Aorta (tissue), 5 donors: Measurements from ENCODE around the gene CST6. TPM values are rescaled to one million over a fixed set of nuclear protein-coding genes. Genes with fewer than 3 reads are reported as not detected.

Experiments used
- ATAC-seq: fragments of 200-7000 bp; cut with Tn5 transposase; one replicate; pipeline ENCODE4 v1.9.1; 2022; ENCODE audit warnings: moderate library complexity; ENCODE audit not compliant: low FRiP score
- DNase-seq, 2 donors: peaks; one replicate each; pipeline ENCODE4 v3.0.0-alpha.2; 2020
- H3K27ac ChIP-seq, 2 donors: one replicate each; pipeline ENCODE4 v1.5.1; 2013; ENCODE audit warnings: low read length in 2 of 2, mild to moderate bottlenecking in 2 of 2, moderate library complexity in 2 of 2, control low read depth in 1 of 2, inconsistent platforms in 1 of 2, low read depth in 1 of 2
- H3K27me3 ChIP-seq, 2 donors: one replicate each; pipeline ENCODE4 v1.6.1; 2013; ENCODE audit warnings: control low read depth in 1 of 2, low read length in 1 of 2, mild to moderate bottlenecking in 1 of 2, moderate library complexity in 1 of 2; ENCODE audit not compliant: insufficient read depth in 2 of 2, control insufficient read depth in 1 of 2
- H3K36me3 ChIP-seq, 2 donors: one replicate each; pipeline ENCODE4 v1.6.1; 2013; ENCODE audit warnings: control low read depth in 1 of 2, low read length in 1 of 2, mild to moderate bottlenecking in 1 of 2; ENCODE audit not compliant: insufficient read depth in 2 of 2, control insufficient read depth in 1 of 2
- H3K4me1 ChIP-seq, 2 donors: one replicate each; pipeline ENCODE4 v1.6.1; 2013; ENCODE audit warnings: low read length in 2 of 2, control low read depth in 1 of 2, mild to moderate bottlenecking in 1 of 2, moderate library complexity in 1 of 2; ENCODE audit not compliant: insufficient read depth in 2 of 2, control insufficient read depth in 1 of 2
- H3K4me3 ChIP-seq, 2 donors: one replicate each; pipeline ENCODE4 v1.5.1; 2013; ENCODE audit warnings: low read length in 2 of 2, control low read depth in 1 of 2, mild to moderate bottlenecking in 1 of 2
- H3K9me3 ChIP-seq: one replicate; pipeline ENCODE4 v1.6.1; 2013; ENCODE audit warnings: mild to moderate bottlenecking, low read length; ENCODE audit not compliant: control insufficient read depth
- WGBS, 2 donors: extraction: QIAGEN DNeasy Blood & Tissue Kit; methylation state at CpG; one replicate each; pipeline ENCODE4 v1.1.7; 2013; 5-methylcytosine and 5-hydroxymethylcytosine counted together
- intact Hi-C, 2 donors: fragments of 100-400 bp; cut with DNase I; formaldehyde crosslinking; loops; one replicate each; pipeline versions ENCODE4 v1.14.2 to v1.15.0; 2022
- polyA plus RNA-seq, 2 donors: library from polyadenylated mRNA; stranded (reverse); fragments of 200-250 nt; gene quantifications; one replicate each; pipeline ENCODE4 v1.2.3, GENCODE V29; 2013
- total RNA-seq, 2 donors: library from RNA; stranded (reverse); fragmentation: NEBNext Ultra II Directional; extraction: Animal tissue kit (Norgen Biotek cat#: 25700); gene quantifications; one replicate each; pipeline ENCODE4 v1.2.1, GENCODE V29; 2021
- donor health status: healthy with polysubstance abuse.
- donor health status: Bipolar disorder and iron deficiency.
- donor health status: DM: no; HTN: no; CAD: no.
- donor health status: DM: no; HTN: no; CAD: no.
- donor health status: DM: yes; HTN: yes; CAD: no.

Gene CST6
- total and polyA plus RNA-seq, 4 donors: 6.6 to 28.0 (median 16.5) TPM

GRCh38 chr11:66001942-66002647 lies 9.7 kb upstream of the CST6 start, which contains the start of the genes BANF1 and EIF1AD:
BANF1 (plus strand) TSS chr11:66002503; CDS start chr11:66003251, 748 bp downstream.
EIF1AD (minus strand) TSS chr11:66002157; CDS start chr11:66000389, 1,768 bp downstream.
- intact Hi-C loops: loop anchor here in 1 of 2 donors (2.0 to 5.0 kb wide), 2 partner anchors 19 to 115 kb away; partner anchors contain the start of gene FIBP

DNA sequence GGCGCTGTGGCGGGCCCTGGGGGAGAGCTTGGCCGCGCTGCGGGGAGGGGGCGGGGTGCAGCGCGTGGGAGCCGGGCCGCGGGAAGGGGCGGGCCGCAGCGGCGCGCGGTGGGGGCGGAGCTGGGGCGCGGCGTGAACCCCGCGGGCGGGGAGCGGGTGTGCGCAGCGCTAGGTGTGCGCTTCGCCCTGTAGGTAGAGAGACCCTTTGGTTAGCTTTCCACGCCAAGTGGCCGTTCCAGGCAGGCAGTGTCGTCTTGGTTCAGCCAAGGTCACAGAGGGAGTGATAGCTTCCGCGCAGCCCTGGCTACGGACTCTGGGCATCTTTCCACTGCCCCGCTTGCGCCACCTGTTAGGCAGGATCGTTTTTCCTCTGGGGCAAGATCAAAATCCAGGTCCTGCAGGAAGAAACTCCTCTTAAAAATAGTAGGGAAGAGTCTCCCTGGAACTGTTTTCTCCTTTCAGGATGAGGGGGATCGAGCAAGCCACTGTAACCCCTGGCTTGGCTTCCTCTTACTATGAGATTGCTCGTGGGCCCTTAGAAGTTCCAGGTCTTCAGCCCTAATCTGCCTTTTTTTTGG lies 9.1 kb upstream of the CST6 start:
- H3K27me3 ChIP-seq: no peaks in the 10 kb centered on the region
- no peaks in the 10 kb centered on the region for H3K4me1 ChIP-seq
- DNase-seq (no peak), ATAC-seq (peak; percentile 91)
- peaks cover 3 to 9% of the 10 kb centered on the region in 2 donors for H3K36me3 ChIP-seq
- WGBS, 2 donors: 0 to 1% methylated on average over 27 to 40 of the region's 40 CpGs
- H3K9me3 ChIP-seq: no peaks in the 10 kb centered on the region
- peak overlapping the region; percentile 69 to 72 for H3K4me3 ChIP-seq
- peak overlapping the region; percentile 65 to 95 for H3K27ac ChIP-seq
- intact Hi-C loops: loop anchor here in 1 of 2 donors (2.0 to 5.0 kb wide), 2 partner anchors 18 to 115 kb away; partner anchors contain the start of gene FIBP

More at GRCh38 chr11:66001942-66002647, 9.7 kb upstream of the CST6 start, which contains the start of the genes BANF1 and EIF1AD:
- H3K36me3 ChIP-seq: peaks cover 3 to 11% of the 10 kb centered on the region in 2 donors
- ATAC-seq (peak; percentile 96), DNase-seq (peak; percentile 94 to 95)
- WGBS, 2 donors: 0 to 1% methylated on average over 55 of the region's 55 CpGs
- peak within 1 kb of the TSS; percentile 65 to 95 for H3K27ac ChIP-seq
- no peaks in the 10 kb centered on the region for H3K9me3 ChIP-seq
- no peaks in the 10 kb centered on the region for H3K27me3 ChIP-seq
- H3K4me3 ChIP-seq: peak within 1 kb of the TSS; percentile 72 to 95
- no peaks in the 10 kb centered on the region for H3K4me1 ChIP-seq

GRCh38 chr11:66003291-66003690 lies 8.5 kb upstream of the CST6 start:
- intact Hi-C loops: loop anchor here in 1 of 2 donors (2.0 to 5.0 kb wide), 2 partner anchors 18 to 116 kb away; partner anchors contain the start of gene FIBP
- Histone ChIP-seq H3K27me3 (no peaks in the 10 kb centered on the region), H3K9me3 (no peaks in the 10 kb centered on the region), H3K4me1 (no peaks in the 10 kb centered on the region), H3K4me3 (peak overlapping the region in 1 of 2 donors; percentile 72), H3K27ac (peak overlapping the region in 1 of 2 donors; percentile 95), H3K36me3 (peaks cover 3 to 6% of the 10 kb centered on the region in 2 donors)
- ATAC-seq (no peak), DNase-seq (peak in 1 of 2 donors; percentile 38)
- WGBS, 2 donors: 50 to 55% methylated on average over 6 of the region's 6 CpGs

DNA sequence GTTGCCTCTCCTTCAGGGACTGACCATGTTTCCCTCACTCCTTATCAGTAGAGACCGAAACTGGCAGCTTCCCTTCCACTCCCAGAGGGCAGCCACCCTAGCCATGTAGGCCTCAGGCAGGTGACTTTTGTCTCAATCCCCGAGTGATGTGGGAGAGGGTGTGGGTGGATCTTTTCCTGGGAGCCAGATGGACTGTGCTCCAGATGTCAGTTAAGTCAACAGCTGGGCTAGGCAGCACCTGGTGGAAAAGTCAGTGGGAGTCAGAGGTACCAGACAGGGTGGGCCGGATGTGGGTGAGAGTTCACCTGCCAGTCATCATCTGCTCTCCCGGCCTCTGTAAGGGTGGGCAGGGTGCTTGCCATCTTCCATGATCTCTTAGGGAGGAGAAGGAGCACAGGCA lies 7.6 kb upstream of the CST6 start:
- no peak overlapping the region for H3K4me3 ChIP-seq
- no peak overlapping the region for H3K27ac ChIP-seq
- no peaks in the 10 kb centered on the region for H3K9me3 ChIP-seq
- no peaks in the 10 kb centered on the region for H3K4me1 ChIP-seq
- no peak for ATAC-seq
- no peaks in the 10 kb centered on the region for H3K27me3 ChIP-seq
- H3K36me3 ChIP-seq: peaks cover 1 to 3% of the 10 kb centered on the region in 2 donors
- 66 to 71% methylated on average over 4 of the region's 4 CpGs for WGBS, 2 donors
- intact Hi-C loops: loop anchor here in 1 of 2 donors (5.0 kb wide), 1 partner anchor 117 kb away; the partner anchor contains the start of gene FIBP
- peak in 1 of 2 donors; percentile 22 for DNase-seq

GRCh38 chr11:66006134-66006890 lies 5.5 kb upstream of the CST6 start:
- H3K36me3 ChIP-seq: no peaks in the 10 kb centered on the region
- H3K4me1 ChIP-seq: no peaks in the 10 kb centered on the region
- no peak for ATAC-seq
- H3K9me3 ChIP-seq: no peaks in the 10 kb centered on the region
- peak in 1 of 2 donors; percentile 36 for DNase-seq
- 79 to 80% methylated on average over 13 of the region's 13 CpGs for WGBS, 2 donors
- H3K27me3 ChIP-seq: no peaks in the 10 kb centered on the region
- intact Hi-C loops: no loop called here
- no peak overlapping the region for H3K4me3 ChIP-seq
- peak overlapping the region in 1 of 2 donors; percentile 23 for H3K27ac ChIP-seq

GRCh38 chr11:66006891-66007176 lies 5.0 kb upstream of the CST6 start:
- Histone ChIP-seq H3K27me3 (no peaks in the 10 kb centered on the region), H3K4me3 (no peak overlapping the region), H3K4me1 (no peaks in the 10 kb centered on the region), H3K27ac (peak overlapping the region in 1 of 2 donors; percentile 34), H3K9me3 (no peaks in the 10 kb centered on the region), H3K36me3 (no peaks in the 10 kb centered on the region)
- 62 to 66% methylated on average over 4 of the region's 4 CpGs for WGBS, 2 donors
- no peak for ATAC-seq
- DNase-seq: peak in 1 of 2 donors; percentile 21
- intact Hi-C loops: no loop called here

- H3K4me1 ChIP-seq: no peaks in the 10 kb centered on the region
- ATAC-seq (no peak), DNase-seq (peak in 1 of 2 donors; percentile 48)
- 63% methylated on average over 5 of the region's 5 CpGs for WGBS, 2 donors
- no peaks in the 10 kb centered on the region for H3K27me3 ChIP-seq
- H3K9me3 ChIP-seq: no peaks in the 10 kb centered on the region
- no peak overlapping the region for H3K4me3 ChIP-seq
- H3K36me3 ChIP-seq: no peaks in the 10 kb centered on the region
- intact Hi-C loops: no loop called here
- H3K27ac ChIP-seq: peak overlapping the region in 1 of 2 donors; percentile 34
Observed at GRCh38 chr11:66007201-66007634, 4.6 kb upstream of the CST6 start.

DNA sequence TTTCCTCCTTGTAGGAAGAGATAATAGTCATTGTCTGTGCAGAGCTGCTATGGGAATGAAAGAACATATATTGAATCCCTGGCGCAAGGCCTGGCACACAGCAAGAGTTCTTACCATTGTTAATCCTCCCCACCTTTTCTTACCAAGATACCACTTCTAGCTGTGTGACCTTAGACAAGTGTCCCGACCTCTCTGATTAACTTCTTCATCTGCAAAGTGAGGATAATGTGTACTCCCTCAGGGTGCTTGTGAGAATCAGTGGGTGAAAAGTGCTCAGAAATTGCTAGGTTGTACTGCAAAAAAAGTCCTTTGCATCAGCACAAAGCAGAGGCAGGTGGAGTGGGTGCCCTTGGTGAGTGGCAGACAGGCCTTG lies 3.7 kb upstream of the CST6 start:
- ATAC-seq (no peak), DNase-seq (no peak)
- Histone ChIP-seq H3K9me3 (no peaks in the 10 kb centered on the region), H3K27ac (no peak overlapping the region), H3K4me3 (no peak overlapping the region), H3K4me1 (no peaks in the 10 kb centered on the region), H3K27me3 (no peaks in the 10 kb centered on the region), H3K36me3 (no peaks in the 10 kb centered on the region)
- intact Hi-C loops: no loop called here
- 93 to 94% methylated on average over 2 of the region's 2 CpGs for WGBS, 2 donors
